ENCODE results near the gene MYH10.

- TF ChIP-seq EZH2phosphoT487 (IDR thresholded peaks at IDR 0.05; ENCODE audit: insufficient read depth, low read depth) (no peak), EZH2 (IDR thresholded peaks at IDR 0.05; ENCODE audit: insufficient read depth, poor library complexity, severe bottlenecking) (no peak)
These were observed 192.1 kb downstream of the MYH10 start for GRCh38 chr17:8438441-8438840.
